Measurements from ENCODE around the gene KRT13. TPM values are rescaled to one million over a fixed set of nuclear protein-coding genes. Genes with fewer than 3 reads are reported as not detected.

Gene KRT13
- not detected in 2 replicates for total RNA-seq

DNA sequence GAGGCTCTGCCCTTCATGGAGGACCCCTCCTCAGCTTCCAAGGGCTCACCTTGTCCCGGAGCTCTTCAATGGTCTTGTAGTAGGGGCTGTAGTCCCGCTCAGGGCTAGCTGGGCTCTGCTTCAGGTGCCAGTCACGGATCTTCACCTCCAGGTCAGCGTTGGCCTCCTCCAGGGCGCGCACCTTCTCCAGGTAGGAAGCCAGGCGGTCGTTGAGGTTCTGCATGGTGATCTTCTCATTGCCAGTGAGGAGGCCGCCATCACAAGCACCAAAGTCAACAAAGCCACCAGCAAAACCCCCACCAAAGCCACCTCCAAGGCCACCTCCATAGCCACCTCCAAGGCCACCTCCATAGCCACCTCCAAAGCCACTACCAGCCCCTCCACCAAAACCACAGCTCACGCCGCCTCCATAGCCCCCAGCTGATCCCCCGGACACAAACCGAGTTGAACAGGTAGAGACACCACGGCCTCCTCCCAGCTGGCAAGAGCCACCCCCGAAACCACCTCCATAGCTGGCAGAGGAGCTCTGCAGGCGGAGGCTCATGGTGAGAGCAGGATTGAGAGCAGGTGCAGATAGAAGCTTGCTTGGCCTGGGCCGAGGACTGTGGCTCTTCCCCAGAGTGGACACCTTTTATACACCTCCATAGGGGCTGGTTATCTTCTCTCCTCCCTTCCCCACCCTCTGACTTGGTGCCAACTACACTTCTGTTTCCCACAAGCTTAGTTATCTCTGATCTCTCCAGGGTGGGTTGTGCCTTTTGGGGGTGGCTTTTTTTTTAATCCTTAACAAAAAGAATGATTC, at the start of gene KRT13:
Gene KRT13 (minus strand): TSS at position 606 of the 802 bp plus-strand sequence. CDS start 62 bp downstream, at position 544.

DNA sequence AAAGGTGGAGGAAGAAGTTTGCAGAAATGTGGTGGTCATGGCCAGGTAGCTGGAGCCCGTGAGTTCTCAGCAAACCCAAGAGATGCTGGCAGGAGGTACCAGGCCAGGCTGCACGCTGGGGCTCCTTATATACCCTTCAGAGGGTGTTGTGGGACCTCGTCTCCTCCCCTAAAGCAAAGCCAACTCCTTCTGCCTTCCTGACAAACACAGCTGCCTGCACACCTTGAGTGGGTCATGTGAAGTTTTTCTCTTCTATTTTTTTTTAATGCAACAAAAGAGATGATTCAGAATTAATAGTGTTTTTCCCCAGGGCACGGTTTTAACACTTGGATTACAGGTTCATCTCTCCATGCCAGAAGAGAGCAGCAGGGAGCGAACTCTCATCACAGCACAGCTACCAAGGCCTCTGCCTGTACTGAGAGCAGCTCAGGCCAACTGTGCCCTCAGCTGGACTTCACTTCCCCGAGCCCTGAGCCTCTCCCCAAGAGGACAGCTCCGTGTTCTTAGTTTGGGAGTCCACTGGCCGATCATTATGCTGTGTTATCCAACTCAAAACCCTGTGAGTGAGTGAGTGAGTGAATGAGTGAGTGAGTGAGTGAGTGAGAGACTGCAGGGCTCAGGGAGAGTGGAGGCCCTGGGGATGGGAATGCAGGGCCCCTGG, 13.5 kb upstream of the KRT13 start, which contains the start of gene KRT15:
Gene KRT15 (minus strand): TSS at position 102 of the 661 bp plus-strand sequence. CDS start 63 bp downstream, at position 39.

DNA sequence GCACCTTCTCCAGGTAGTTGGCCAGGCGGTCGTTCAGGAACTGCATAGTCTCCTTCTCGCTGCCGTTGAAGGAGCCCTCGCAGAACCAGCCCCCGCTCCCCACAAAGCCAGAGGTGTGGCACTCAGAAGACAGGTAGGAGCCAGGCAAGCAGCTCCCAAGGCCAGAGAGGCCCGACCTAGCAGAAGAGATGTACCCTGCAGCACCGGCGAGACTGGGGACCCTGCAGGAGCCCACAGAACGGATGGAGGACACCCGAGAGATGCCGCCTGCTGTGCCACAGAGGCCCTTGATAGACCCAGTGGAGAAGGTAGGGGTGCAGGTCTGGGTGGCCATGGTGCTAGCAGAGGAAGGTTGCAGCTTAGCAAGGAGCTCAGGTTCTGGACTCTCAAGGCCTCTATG, 15.9 kb downstream of the KRT13 start, which contains the start of gene KRT36:
Gene KRT36 (minus strand): TSS at position 380 of the 400 bp plus-strand sequence. CDS start 46 bp downstream, at position 334.

DNA sequence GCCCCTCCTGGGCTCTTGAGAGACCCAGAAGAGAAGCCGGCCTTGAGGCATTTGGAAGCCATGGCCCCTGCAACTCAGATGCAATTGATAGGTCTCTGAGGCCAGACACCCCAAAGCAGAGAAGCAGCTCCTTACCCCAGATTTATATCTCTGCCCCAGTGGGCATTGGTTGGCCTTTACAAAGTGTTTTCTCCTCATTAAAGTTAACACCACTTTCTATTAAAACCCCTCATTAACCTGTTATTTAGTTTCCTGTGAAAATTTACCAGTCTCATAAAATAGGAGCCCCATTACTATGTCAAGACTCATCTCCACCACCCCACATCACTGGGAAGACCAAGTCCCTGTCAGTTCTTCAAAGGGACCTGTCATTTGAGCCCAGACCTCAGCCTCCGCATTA, 24.4 kb downstream of the KRT13 start, which contains the start of gene KRT35:
Gene KRT35 (minus strand): TSS at position 116 of the 400 bp plus-strand sequence. CDS start 54 bp downstream, at position 62.

DNA sequence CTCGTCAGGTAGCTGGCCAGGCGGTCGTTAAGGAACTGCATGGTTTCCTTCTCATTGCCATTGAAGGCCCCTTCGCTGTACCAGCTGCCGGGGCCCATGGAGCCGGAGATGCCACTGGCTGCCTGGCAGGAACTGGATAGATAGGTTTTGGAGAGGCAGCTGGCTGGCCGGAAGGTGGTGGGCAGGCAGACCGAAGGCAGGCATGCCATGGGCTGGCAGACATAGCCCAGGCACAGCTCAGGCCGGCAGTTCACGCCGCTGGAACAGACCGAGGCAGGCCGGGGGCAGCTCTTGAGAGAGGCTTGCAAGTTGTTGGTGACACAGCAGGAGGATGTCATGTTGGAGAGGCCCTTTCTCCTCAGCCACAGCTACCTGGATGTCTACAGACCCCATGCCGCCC, 38.4 kb downstream of the KRT13 start, which contains the start of gene KRT32:
Gene KRT32 (minus strand): TSS at position 399 of the 400 bp plus-strand sequence. CDS start 61 bp downstream, at position 338.

Small RNA genes lying within 50 kb of the gene (small RNA-seq; reads per million reads assigned to genes)
- 166 reads per million, percentile 99 among the genes with 10 or more reads in this experiment for gene RNU2-32P

Other genes with a start within 250 kb of the KRT13 start
- gene KRTAP9-6, start 240.2 kb downstream of the KRT13 start, total RNA-seq, result not detected in 2 replicates
- not detected in 2 replicates for gene KRTAP9-7, start 229.9 kb downstream of the KRT13 start, total RNA-seq
- gene KRTAP29-1, start 202.8 kb downstream of the KRT13 start, total RNA-seq, result not detected in 2 replicates
- not detected in 2 replicates for gene KRTAP16-1, start 196.3 kb downstream of the KRT13 start, total RNA-seq
- gene KRTAP17-1, start 189.9 kb downstream of the KRT13 start, total RNA-seq, result not detected in 2 replicates
- gene KRT33A, start 154.8 kb downstream of the KRT13 start, total RNA-seq, result not detected in 2 replicates
- gene KRT33B, start 135.8 kb downstream of the KRT13 start, total RNA-seq, result not detected in 2 replicates
- not detected in 2 replicates for gene KRT34, start 123.3 kb downstream of the KRT13 start, total RNA-seq
- gene KRT31, start 108.0 kb downstream of the KRT13 start, total RNA-seq, result not detected in 2 replicates
- gene KRT37, start 81.0 kb downstream of the KRT13 start, total RNA-seq, result not detected in 2 replicates
- not detected in 2 replicates for gene KRT38, start 64.6 kb downstream of the KRT13 start, total RNA-seq
- not detected in 2 replicates for gene KRT32, start 38.2 kb downstream of the KRT13 start, total RNA-seq
- not detected in 2 replicates for gene KRT35, start 24.5 kb downstream of the KRT13 start, total RNA-seq
- gene KRT36, start 15.7 kb downstream of the KRT13 start, total RNA-seq, result not detected in 2 replicates
- gene KRT15, start 13.3 kb upstream of the KRT13 start, total RNA-seq, result 0.65 and 2.8 TPM in 2 replicates
- gene KRT19, start 22.7 kb upstream of the KRT13 start, total RNA-seq, result 25.5 and 62.2 TPM in 2 replicates
- gene KRT9, start 66.4 kb upstream of the KRT13 start, total RNA-seq, result not detected in 2 replicates
- not detected in 2 replicates for gene KRT14, start 81.3 kb upstream of the KRT13 start, total RNA-seq
- gene KRT16, start 107.2 kb upstream of the KRT13 start, total RNA-seq, result not detected in 2 replicates
- 0.38 TPM in 1 of 2 replicates, not detected in the other for gene KRT17, start 119.0 kb upstream of the KRT13 start, total RNA-seq
- gene EIF1, start 183.3 kb upstream of the KRT13 start, total RNA-seq, result 67.3 and 85.7 TPM in 2 replicates
- not detected in 2 replicates for gene GAST, start 206.7 kb upstream of the KRT13 start, total RNA-seq
- under 0.01 and 0.29 TPM in 2 replicates for gene HAP1, start 229.0 kb upstream of the KRT13 start, total RNA-seq

Measured in vein endothelial cell (primary cell).